ENCODE data around the gene GNAI2.
"Not testable (repeated sequence)": the region's sequence is repeated elsewhere in the genome, so short reads cannot be mapped to it uniquely, and the experiment has no call there.

GNAI2 gene

DNA sequence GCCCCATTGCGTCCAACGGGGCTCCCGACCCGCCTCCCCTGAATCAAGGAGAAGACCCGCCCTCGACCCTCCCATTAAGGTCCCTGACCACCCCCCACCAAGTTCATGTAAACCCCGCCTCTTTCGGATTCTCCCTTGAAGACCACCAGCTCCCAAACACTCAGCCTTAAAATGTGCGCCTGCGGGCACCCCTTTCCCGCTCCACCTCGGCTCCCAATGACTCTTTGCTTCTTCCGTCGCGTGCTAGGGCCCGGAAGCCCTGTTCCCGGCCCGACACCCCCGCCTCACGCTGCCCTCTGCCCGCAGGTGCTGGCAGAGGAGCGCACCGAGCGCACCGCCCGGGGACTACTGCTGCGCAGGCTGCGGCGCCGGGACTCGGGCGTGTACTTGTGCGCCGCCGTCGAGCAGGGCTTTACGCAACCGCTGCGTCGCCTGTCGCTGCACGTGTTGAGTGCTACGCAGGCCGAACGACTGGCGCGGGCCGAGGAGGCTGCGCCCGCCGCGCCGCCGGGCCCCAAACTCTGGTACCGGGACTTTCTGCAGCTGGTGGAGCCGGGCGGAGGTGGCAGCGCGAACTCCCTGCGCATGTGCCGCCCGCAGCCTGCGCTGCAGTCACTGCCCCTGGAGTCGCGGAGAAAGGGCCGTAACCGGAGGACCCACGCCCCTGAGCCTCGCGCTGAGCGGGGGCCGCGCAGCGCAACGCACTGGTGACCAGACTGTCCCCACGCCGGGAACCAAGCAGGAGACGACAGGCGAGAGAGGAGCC is 40.2 kb downstream of the GNAI2 start:
- Histone ChIP-seq H3K27ac (no peak overlapping the region), H3K4me1 (ENCODE audit: control insufficient read depth in 1 of 2, insufficient read depth in 1 of 2, low read depth in 1 of 2, low read length in 1 of 2) (peaks cover 26 to 38% of the 10 kb centered on the region in 2 experiments), H3K9me3 (no peaks in the 10 kb centered on the region), H3K36me3 (no peaks in the 10 kb centered on the region), H3K4me3 (ENCODE audit: low read depth in 1 of 2, low read length in 1 of 2) (no peak overlapping the region), H3K27me3 (peaks cover 61% of the 10 kb centered on the region)
- TF ChIP-seq, protein P1, sequence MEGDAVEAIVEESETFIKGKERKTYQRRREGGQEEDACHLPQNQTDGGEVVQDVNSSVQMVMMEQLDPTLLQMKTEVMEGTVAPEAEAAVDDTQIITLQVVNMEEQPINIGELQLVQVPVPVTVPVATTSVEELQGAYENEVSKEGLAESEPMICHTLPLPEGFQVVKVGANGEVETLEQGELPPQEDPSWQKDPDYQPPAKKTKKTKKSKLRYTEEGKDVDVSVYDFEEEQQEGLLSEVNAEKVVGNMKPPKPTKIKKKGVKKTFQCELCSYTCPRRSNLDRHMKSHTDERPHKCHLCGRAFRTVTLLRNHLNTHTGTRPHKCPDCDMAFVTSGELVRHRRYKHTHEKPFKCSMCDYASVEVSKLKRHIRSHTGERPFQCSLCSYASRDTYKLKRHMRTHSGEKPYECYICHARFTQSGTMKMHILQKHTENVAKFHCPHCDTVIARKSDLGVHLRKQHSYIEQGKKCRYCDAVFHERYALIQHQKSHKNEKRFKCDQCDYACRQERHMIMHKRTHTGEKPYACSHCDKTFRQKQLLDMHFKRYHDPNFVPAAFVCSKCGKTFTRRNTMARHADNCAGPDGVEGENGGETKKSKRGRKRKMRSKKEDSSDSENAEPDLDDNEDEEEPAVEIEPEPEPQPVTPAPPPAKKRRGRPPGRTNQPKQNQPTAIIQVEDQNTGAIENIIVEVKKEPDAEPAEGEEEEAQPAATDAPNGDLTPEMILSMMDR (IDR thresholded peaks at IDR 0.05) = no peak

DNA sequence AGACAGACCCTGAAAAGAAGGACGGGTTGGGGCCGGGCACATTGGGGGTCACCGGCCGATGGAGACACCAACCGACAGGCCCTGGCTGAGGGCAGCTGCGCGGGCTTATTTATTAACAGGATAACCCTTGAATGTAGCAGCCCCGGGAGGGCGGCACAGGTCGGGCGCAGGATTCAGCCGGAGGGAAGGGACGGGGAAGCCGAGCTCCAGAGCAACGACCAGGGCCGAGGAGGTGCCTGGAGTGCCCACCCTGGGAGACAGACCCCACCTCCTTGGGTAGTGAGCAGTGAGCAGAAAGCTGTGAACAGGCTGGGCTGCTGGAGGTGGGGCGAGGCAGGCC is 40.7 kb downstream of the GNAI2 start:
- H3K9me3 ChIP-seq = no peaks in the 10 kb centered on the region
- peaks cover 26 to 38% of the 10 kb centered on the region in 2 experiments for H3K4me1 ChIP-seq (ENCODE audit: control insufficient read depth in 1 of 2, insufficient read depth in 1 of 2, low read depth in 1 of 2, low read length in 1 of 2)
- peaks cover 61% of the 10 kb centered on the region for H3K27me3 ChIP-seq
- H3K27ac ChIP-seq = no peak overlapping the region
- H3K4me3 ChIP-seq (ENCODE audit: low read depth in 1 of 2, low read length in 1 of 2) = no peak overlapping the region
- H3K36me3 ChIP-seq = no peaks in the 10 kb centered on the region
- TF ChIP-seq, protein P1 (IDR thresholded peaks at IDR 0.05) = no peak

DNA sequence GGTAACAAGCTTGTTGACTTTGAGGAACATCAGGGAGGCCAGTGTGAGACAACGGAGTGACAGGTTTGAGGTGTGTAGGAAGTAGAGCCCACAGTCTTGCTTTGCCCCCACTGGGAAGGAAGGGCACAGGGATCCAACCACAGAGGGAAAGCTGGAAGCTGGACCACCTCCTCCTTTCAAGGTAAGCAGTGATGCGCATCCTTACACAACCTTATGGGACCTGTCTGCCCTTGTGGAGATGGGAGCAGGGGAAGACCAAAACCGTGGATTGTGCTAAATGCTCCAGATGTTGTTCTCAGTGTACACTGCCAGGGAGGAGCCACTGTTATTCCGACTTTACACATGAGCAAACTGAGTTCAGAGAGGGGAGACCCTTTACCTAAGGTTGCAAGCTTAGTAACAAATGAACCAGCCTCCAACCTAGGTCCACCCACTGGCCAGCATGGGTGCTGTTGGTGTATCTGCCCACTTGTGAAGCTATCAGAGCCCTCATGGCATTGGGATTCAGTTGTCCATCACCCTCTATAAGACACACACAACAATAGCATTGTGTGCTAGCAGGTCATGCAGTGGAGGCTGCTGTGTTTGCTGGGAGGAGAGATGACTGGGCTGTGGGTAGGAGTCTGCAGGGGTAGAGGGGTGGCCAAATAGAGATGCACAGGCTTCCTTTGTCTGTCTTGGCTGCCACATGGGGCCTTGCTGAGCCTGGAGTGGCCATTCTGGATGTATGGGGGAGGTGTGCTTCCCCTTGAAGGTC is 42.3 kb downstream of the GNAI2 start:
- Histone ChIP-seq H3K4me1 (ENCODE audit: control insufficient read depth in 1 of 2, insufficient read depth in 1 of 2, low read depth in 1 of 2, low read length in 1 of 2) (peaks cover 18 to 30% of the 10 kb centered on the region in 2 experiments), H3K4me3 (ENCODE audit: low read depth in 1 of 2, low read length in 1 of 2) (no peak overlapping the region)
- TF ChIP-seq, protein P1 (IDR thresholded peaks at IDR 0.05) = no peak

DNA sequence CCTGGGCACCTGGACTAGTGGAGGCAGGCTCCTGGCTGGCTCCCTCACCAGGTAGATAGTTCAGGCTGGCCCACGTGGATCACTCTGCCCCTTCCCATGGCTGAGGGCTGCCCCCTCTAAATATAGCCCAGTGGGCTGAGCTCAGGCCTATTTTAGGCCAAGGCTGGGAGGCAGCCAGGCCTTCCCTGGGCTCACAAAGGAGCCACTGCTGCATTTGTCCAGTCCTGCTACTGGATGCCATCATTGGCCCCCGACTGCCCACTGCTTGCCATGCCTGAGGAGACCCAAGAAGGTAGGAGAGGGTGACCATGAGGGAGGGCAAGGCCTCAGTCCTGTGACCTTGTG is 42.8 kb downstream of the GNAI2 start, which contains the start of gene LSMEM2:
TSS of gene LSMEM2 (plus strand) at position 208 of the 345 bp plus-strand sequence. CDS start at position 235, 27 bp downstream.
- Histone ChIP-seq H3K4me3 (ENCODE audit: low read depth in 1 of 2, low read length in 1 of 2) (no peak within 1 kb of the TSS), H3K27me3 (peaks cover 54% of the 10 kb centered on the region), H3K36me3 (no peaks in the 10 kb centered on the region), H3K27ac (no peak within 1 kb of the TSS), H3K4me1 (ENCODE audit: control insufficient read depth in 1 of 2, insufficient read depth in 1 of 2, low read depth in 1 of 2, low read length in 1 of 2) (peaks cover 12 to 25% of the 10 kb centered on the region in 2 experiments), H3K9me3 (no peaks in the 10 kb centered on the region)
- TF ChIP-seq, protein P1 (IDR thresholded peaks at IDR 0.05) = no peak

More for the DNA sequence above, 42.3 kb downstream of the GNAI2 start:
- Histone ChIP-seq H3K27me3 (peaks cover 59% of the 10 kb centered on the region), H3K36me3 (no peaks in the 10 kb centered on the region), H3K27ac (no peak overlapping the region), H3K9me3 (no peaks in the 10 kb centered on the region)

DNA sequence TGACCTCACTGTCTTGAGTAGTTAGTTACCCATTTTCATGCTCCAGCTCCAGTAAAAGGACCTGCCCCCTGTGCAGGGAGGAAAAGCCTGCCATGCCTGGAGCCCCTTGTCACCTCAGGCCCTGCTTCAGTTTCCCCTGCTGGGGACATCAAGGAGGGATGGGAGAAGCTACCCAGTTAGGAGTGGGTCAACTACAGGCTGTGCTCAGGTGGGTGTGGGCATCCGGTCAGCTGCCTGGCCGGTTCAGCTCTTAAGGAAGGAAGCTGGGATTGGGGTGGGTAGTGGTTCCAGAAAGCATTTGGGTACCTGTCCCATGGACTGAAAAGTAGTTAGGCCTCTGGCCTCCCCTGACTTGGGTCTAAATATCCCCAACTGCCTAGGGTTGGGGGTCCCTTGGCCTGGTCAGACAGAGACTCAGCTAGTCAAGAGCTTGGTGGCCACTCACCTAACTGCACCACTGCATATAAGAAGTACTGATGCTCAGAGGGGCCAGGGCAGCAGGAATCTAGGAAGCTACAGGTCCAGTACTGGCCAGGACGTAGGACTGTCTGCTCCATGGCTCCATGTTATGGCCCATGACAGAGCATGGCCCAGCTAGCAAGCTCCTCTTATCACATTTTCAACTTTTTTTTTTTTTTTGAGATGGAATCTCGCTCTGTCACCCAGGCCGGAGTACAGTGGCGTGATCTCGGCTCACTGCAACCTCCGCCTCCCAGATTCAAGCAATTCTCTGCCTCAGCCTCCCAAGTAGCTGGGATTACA is 43.4 kb downstream of the GNAI2 start:
- no peaks in the 10 kb centered on the region for H3K9me3 ChIP-seq
- peaks cover 48% of the 10 kb centered on the region for H3K27me3 ChIP-seq
- no peak overlapping the region for H3K27ac ChIP-seq
- TF ChIP-seq, protein P1 (IDR thresholded peaks at IDR 0.05) = no peak
- H3K4me3 ChIP-seq (ENCODE audit: low read depth in 1 of 2, low read length in 1 of 2) = no peak overlapping the region
- peaks cover 7 to 19% of the 10 kb centered on the region in 2 experiments for H3K4me1 ChIP-seq (ENCODE audit: control insufficient read depth in 1 of 2, insufficient read depth in 1 of 2, low read depth in 1 of 2, low read length in 1 of 2)
- H3K36me3 ChIP-seq = no peaks in the 10 kb centered on the region

DNA sequence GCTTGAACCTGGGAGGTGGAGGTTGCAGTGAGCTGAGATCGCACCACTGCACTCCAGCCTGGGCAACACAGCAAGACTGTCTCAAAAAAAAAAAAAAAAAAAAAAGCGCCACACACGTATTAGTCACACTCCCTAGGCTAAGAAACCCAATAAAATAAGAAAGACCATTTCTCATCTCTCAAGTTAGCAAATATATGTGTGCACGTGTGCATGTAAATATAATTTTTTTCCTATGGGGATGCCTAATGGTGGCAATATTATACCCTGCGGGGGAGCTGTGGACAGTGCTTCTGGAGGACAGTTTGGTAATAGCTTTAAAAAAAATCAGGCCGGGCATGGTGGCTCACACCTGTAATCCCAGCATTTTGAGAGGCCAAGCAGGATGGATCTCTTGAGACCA is 48.1 kb downstream of the GNAI2 start:
- not testable (repeated sequence) for H3K9me3 ChIP-seq; H3K4me3 ChIP-seq (ENCODE audit: low read depth in 1 of 2, low read length in 1 of 2); H3K4me1 ChIP-seq (ENCODE audit: control insufficient read depth in 1 of 2, insufficient read depth in 1 of 2, low read depth in 1 of 2, low read length in 1 of 2); H3K27me3 ChIP-seq; H3K27ac ChIP-seq
- H3K36me3 ChIP-seq = peaks cover 12% of the 10 kb centered on the region
